ENCODE data around the gene TMEM222.
"Not testable (repeated sequence)": the region's sequence is repeated elsewhere in the genome, so short reads cannot be mapped to it uniquely, and the experiment has no call there.

The TMEM222 gene

DNA sequence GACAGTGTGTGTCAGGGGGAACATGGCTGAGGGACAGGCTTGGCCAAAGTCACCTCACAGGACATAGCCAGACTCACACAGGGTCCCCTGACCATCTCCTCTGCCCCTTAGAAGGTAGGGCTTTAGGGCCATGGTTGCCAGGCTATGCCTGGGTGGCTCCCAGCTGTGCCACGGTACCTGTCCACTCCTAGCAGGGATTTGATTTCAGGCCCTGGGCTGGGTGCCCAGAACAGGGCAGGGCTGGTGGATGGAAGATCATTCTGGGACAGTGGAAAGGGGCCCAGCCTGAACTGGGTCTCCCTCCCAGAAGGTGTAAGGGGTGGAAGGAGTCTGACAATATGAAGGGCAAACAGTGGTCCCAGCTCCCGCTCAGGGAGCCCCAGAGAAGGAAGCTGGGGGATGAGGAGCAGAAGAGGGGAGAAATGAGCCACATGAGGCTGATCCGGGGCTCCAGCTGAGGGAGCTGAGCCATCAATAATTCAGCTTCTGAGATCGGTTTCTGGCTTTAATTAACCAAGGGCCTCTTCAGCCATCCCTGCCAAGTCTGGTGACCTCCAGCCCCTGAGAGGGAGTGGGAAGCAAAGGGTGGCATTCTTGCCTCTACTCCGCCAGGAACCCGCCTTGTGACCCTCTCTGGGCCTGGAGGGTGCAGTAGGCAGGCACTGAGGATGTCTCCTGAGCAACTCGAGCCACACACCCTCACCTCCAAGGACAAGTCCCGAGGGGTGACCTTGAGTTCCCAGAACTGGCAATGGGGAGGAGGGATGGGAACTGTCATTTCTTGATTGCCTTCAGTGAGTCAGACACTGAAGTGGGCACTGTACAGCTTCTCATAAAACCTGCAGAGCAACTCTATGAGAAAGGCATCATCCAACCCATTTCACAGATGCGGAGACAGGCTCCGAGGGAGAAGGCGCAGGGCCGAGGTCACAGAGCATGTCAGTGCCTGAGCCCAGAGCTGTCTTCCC is 59.1 kb downstream of the TMEM222 start:
- DNase-seq (ENCODE audit: low spot score) = no peak

- no peak for DNase-seq (ENCODE audit: low spot score)
Measured at GRCh38 chr1:27381969-27382762, 60.2 kb downstream of the TMEM222 start.

DNA sequence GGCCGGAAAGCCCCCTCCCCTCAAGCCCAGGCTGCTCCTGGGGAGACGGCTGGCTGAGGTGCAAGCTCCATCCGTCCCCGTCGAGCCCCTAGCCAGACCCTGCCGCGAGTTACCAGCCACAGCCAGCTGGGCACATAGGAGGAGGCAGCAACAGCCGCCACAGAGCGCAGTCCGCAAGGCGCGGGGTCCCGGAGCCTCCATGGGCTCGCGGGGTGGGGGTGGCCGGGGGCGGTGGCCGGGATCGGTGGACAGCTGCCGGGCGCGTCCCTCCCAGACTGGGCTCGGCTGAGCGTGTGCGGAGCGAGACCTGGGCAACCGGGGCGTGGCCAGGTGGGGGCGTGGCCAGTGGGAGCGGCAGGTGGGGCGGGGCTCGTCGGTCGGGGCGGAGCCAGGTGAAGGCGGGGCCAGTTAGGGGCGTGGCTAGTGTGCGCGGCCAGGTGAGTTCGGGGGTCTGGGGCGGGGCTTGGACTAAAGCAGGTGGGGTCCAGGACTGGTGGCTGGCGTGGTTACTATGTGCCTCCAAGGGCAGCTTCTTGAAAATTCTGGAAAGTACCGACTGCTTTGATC is 61.2 kb downstream of the TMEM222 start, which contains the start of gene CD164L2:
Gene CD164L2, minus strand, starts transcription at position 295 of the 567 bp plus-strand sequence. Its CDS starts 94 bp downstream, at position 201.
- no peak for DNase-seq (ENCODE audit: low spot score)

DNA sequence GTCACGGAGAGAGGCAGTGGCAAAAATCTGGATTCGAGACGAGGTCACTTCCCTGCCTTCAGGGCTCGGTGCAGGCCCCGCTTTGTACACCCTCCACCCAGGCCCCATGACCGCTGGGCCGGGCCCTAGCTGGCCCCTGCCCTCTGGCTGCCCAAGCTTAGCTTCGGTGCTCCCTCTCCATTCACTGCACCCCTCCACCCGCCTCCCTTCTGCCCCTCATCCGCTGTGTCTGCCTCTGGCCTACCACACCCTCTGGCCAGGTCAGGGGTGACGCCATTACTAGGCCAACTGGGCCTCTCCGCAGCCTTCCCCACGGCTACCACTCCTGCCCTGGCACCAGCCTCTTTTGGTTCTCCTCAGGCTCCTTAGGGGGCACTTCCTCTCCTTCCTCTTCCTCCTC is 61.7 kb downstream of the TMEM222 start:
- DNase-seq (ENCODE audit: low spot score) = no peak

DNA sequence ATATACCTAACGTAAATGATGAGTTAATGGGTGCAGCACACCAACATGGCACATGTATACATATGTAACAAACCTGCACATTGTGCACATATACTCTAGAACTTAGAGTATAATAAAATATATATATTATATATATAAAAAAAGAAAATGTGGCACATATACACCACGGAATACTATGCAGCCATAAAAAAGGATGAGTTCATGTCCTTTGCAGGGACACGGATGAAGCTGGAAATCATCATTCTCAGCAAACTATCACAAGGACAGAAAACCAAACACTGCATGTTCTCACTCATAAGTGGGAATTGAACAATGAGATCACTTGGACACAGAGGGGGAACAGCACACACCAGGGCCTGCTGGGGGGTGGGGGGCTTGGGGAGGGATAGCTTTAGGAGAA is 62.8 kb downstream of the TMEM222 start:
- DNase-seq (ENCODE audit: low spot score) = not testable (repeated sequence)
